Heart left ventricle (tissue), 16 donors: ENCODE data around the gene SF3B5. TPM values are rescaled to one million over a fixed set of nuclear protein-coding genes. Genes with fewer than 3 reads are reported as not detected.

Source experiments
- ATAC-seq, 4 donors: fragments of 200-7000 bp; cut with Tn5 transposase; one replicate each; pipeline ENCODE4 v1.9.1; 2020 to 2022; ENCODE audit warnings: moderate library complexity in 4 of 4, mild to moderate bottlenecking in 3 of 4, moderate number of reproducible peaks in 1 of 4
- DNase-seq, 5 donors: peaks; one replicate each; pipeline ENCODE4 v3.0.0-alpha.2; 2020
- H3K27ac ChIP-seq, 12 donors: fragments of 200-600 bp; sonication (generic) in 4 of 12; one replicate each; pipeline versions ENCODE4 v1.5.0 to v1.8.0; 2016 to 2022; ENCODE audit warnings: mild to moderate bottlenecking in 2 of 12
- H3K27me3 ChIP-seq, 9 donors: fragments of 200-600 bp; sonication (generic) in 2 of 9; one replicate each; pipeline versions ENCODE4 v1.5.1 to v1.8.0; 2016 to 2022; ENCODE audit warnings: mild to moderate bottlenecking in 3 of 9
- H3K36me3 ChIP-seq, 9 donors: fragments of 200-600 bp; sonication (generic) in 2 of 9; one replicate each; pipeline versions ENCODE4 v1.5.0 to v1.8.0; 2018 to 2022; ENCODE audit warnings: mild to moderate bottlenecking in 2 of 9
- H3K4me1 ChIP-seq, 12 donors: fragments of 200-600 bp; sonication (generic) in 4 of 12; one replicate each; pipeline versions ENCODE4 v1.5.0 to v1.8.0; 2016 to 2022; ENCODE audit warnings: mild to moderate bottlenecking in 3 of 12
- H3K4me3 ChIP-seq, 12 donors: fragments of 200-600 bp; sonication (generic) in 4 of 12; one replicate each; pipeline versions ENCODE4 v1.5.0 to v1.8.0; 2017 to 2022; ENCODE audit warnings: mild to moderate bottlenecking in 9 of 12, moderate library complexity in 4 of 12
- H3K9me3 ChIP-seq, 12 donors: fragments of 200-600 bp; sonication (generic) in 4 of 12; one replicate each; pipeline versions ENCODE4 v1.5.0 to v1.8.0; 2016 to 2022; ENCODE audit warnings: mild to moderate bottlenecking in 1 of 12
- POLR2A ChIP-seq, 2 donors: fragments of 450-650 bp; IDR thresholded peaks; one replicate each; pipeline ENCODE4 v1.6.1; 2017; ENCODE audit warnings: antibody characterized with exemption in 2 of 2, mild to moderate bottlenecking in 2 of 2, moderate library complexity in 2 of 2
- WGBS, 4 donors: extraction: QIAGEN DNeasy Blood & Tissue Kit in 2 of 4; methylation state at CpG; one replicate each; pipeline versions ENCODE4 v1.1.5 to v1.1.7; 2013 to 2018; 5-methylcytosine and 5-hydroxymethylcytosine counted together
- intact Hi-C, 10 donors: fragments of 100-400 bp; cut with DNase I; formaldehyde crosslinking; loops; one replicate each; pipeline versions ENCODE4 v1.11.1 to v1.14.2; 2022
- polyA plus RNA-seq, 2 donors: library from polyadenylated mRNA; stranded (reverse); fragments of 200-250 nt; gene quantifications; one replicate each; pipeline ENCODE4 v1.2.3, GENCODE V29; 2013
- total RNA-seq, 9 donors: library from RNA; depleted of rRNA in 2 of 9; stranded (reverse); fragments of >200 nt in 2 of 9; fragmentation: NEBNext Ultra II Directional in 3 of 9; extraction: Animal tissue kit (Norgen Biotek cat#: 25700) in 3 of 9; gene quantifications; one replicate each; pipeline versions ENCODE4 v1.1.0 to v1.2.4, GENCODE V29; 2016 to 2023
- TF ChIP-seq, protein P1 (sequence below), 12 donors: fragments of 200-600 bp; sonication (generic) in 4 of 12; IDR thresholded peaks; one replicate each; pipeline versions ENCODE4 v1.5.0 to v1.8.0; 2018 to 2022; ENCODE audit warnings: antibody characterized with exemption in 12 of 12, mild to moderate bottlenecking in 5 of 12
- donor health status: ischemic (EF 13 %, LVEDD 7.1; RV severe dilation, severe dysfunction).
- donor health status: healthy with polysubstance abuse.
- donor health status: DM: no; HTN: yes; CAD: no.
- donor health status: DM: no; HTN: no; CAD: no.
- donor health status: ischemic (EF 25% LVEDD 6.9; RV normal size, moderate dysfunction).
- donor health status: ischemic (EF 25% LVEDD 5.7; RV mildly dilated, moderate dysfunction).
- donor health status: healthy.
- donor health status: DM: yes; HTN: yes; CAD: no.
- donor health status: ischemic (EF 35%, LVEDD 5.7; RV mildly dilated, moderate dysfunction).
- donor health status: nonischemic (EF 11% LVEDD 7.7; RV severe dilation, severe dysfunction).
- donor health status: DM: yes; HTN: yes; CAD: no.
- donor health status: PGD.
- donor health status: ischemic (EF 29% LVEDD 5.4; RV normal size, mild dysfunction).
- donor health status: nonischemic (EF 23%, LVEDD 6.1; RV moderate dilation, normal function).

Gene SF3B5
- total and polyA plus RNA-seq, 11 donors, result 99.5 to 281 (median 130) TPM

DNA sequence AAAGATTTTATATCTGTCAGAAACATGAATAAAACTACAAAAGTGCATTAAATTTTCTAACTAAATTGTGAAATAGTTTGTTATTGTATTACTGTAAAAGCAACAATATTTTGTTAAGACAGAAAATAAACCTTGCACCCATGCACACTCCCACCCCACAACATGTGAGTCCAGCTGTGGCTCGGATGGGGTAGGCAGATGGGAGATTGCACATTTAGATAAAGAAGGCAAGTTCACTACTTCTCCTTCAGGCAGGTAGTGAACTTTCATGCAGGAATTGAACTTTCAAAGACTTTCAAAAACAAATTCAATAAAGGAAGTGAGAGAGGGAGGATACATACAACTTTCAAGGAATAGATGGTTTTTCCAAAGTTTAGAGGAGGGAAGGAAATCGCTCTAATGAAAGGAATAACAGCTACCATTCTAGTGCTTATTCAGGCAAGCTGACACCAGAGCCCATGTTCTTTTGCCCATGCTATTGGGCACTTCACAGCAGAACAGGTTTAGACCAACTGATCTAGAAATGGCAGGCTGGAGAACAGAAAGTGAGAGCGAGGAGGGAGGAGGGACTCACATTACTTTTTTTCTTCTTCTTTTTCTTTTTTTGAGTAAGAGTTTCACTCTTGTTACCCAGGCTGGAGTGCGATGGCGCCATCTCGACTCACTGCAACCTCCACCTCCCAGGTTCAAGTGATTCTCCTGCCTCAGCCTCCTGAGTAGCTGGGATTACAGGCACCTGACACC is 28.5 kb downstream of the SF3B5 start:
- DNase-seq (no peak), ATAC-seq (no peak)
- H3K27me3 ChIP-seq, result peaks cover 0 to 38% (median 3%) of the 10 kb centered on the region in 9 donors
- WGBS, 4 donors, result 72 to 77% (median 76%) methylated on average over 6 of the region's 6 CpGs
- no peak overlapping the region for H3K4me3 ChIP-seq
- peaks cover 0 to 23% (median 14%) of the 10 kb centered on the region in 12 donors for H3K4me1 ChIP-seq
- TF ChIP-seq POLR2A (IDR thresholded peaks at IDR 0.05), result no peak
- TF ChIP-seq, protein P1, sequence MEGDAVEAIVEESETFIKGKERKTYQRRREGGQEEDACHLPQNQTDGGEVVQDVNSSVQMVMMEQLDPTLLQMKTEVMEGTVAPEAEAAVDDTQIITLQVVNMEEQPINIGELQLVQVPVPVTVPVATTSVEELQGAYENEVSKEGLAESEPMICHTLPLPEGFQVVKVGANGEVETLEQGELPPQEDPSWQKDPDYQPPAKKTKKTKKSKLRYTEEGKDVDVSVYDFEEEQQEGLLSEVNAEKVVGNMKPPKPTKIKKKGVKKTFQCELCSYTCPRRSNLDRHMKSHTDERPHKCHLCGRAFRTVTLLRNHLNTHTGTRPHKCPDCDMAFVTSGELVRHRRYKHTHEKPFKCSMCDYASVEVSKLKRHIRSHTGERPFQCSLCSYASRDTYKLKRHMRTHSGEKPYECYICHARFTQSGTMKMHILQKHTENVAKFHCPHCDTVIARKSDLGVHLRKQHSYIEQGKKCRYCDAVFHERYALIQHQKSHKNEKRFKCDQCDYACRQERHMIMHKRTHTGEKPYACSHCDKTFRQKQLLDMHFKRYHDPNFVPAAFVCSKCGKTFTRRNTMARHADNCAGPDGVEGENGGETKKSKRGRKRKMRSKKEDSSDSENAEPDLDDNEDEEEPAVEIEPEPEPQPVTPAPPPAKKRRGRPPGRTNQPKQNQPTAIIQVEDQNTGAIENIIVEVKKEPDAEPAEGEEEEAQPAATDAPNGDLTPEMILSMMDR (IDR thresholded peaks at IDR 0.05), result no peak
- no peaks in the 10 kb centered on the region for H3K9me3 ChIP-seq
- H3K27ac ChIP-seq, result no peak overlapping the region
- H3K36me3 ChIP-seq, result no peaks in the 10 kb centered on the region
- intact Hi-C loops, result no loop called here

DNA sequence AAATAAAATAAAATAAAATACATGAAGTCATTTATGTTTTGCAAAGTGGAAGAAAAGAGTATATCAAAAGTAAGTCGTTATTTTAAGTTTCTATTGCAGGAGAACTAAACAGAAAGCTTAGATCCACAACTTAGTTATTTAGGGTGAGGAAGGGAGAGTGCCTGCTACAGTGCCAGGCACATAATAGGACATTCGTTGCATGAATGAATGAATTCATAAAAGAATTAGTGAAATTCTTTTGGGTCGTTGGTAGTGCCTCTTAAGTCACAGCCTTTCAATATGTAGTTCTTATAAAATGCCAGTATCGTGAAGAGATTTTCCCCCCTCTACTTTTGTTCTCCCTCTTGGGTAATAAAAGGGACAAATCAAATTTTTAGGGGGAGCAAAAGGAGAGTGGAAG is 29.1 kb downstream of the SF3B5 start:
- no peak overlapping the region for H3K4me3 ChIP-seq
- WGBS, 4 donors, result 63 to 75% (median 71%) methylated on average over 4 of the region's 4 CpGs
- TF ChIP-seq, protein P1 (IDR thresholded peaks at IDR 0.05), result no peak
- TF ChIP-seq POLR2A (IDR thresholded peaks at IDR 0.05), result no peak
- ATAC-seq (no peak), DNase-seq (no peak)
- peaks cover 0 to 23% (median 14%) of the 10 kb centered on the region in 12 donors for H3K4me1 ChIP-seq
- intact Hi-C loops, result no loop called here
- peaks cover 0 to 38% (median 3%) of the 10 kb centered on the region in 9 donors for H3K27me3 ChIP-seq
- H3K27ac ChIP-seq, result no peak overlapping the region
- no peaks in the 10 kb centered on the region for H3K9me3 ChIP-seq
- H3K36me3 ChIP-seq, result no peaks in the 10 kb centered on the region

DNA sequence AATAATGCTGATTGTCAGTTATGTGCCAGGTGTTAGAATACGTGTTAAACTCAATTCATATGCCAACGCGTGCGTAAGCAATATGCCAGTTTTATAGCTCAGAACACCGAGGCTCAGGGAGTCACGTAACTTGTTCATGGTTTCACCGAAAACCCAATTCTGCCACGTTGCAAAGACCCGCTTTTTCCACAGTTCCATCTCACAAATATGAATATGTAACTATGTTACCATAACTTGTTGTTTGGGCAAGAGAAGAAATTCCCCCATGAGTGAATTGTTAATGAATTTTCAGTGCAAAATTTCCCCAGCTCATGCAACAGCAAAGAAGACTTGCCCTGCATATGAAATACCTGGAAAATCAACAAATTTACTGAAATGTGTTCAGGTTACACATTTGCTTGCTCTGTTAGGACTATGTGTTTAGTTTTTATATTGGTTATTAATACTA is 30.1 kb downstream of the SF3B5 start:
- H3K4me1 ChIP-seq, result peaks cover 0 to 23% (median 14%) of the 10 kb centered on the region in 12 donors
- 53 to 71% (median 60%) methylated on average over 9 of the region's 9 CpGs for WGBS, 4 donors
- peak overlapping the region in 8 of 12 donors; percentile 60 to 81 (median 72) for H3K4me3 ChIP-seq
- DNase-seq, result no peak
- H3K27ac ChIP-seq, result no peak overlapping the region
- no peak for TF ChIP-seq POLR2A (IDR thresholded peaks at IDR 0.05)
- TF ChIP-seq, protein P1 (IDR thresholded peaks at IDR 0.05), result no peak
- intact Hi-C loops, result no loop called here
- no peaks in the 10 kb centered on the region for H3K9me3 ChIP-seq
- H3K36me3 ChIP-seq, result no peaks in the 10 kb centered on the region
- H3K27me3 ChIP-seq, result peaks cover 0 to 38% (median 3%) of the 10 kb centered on the region in 9 donors
- no peak for ATAC-seq

DNA sequence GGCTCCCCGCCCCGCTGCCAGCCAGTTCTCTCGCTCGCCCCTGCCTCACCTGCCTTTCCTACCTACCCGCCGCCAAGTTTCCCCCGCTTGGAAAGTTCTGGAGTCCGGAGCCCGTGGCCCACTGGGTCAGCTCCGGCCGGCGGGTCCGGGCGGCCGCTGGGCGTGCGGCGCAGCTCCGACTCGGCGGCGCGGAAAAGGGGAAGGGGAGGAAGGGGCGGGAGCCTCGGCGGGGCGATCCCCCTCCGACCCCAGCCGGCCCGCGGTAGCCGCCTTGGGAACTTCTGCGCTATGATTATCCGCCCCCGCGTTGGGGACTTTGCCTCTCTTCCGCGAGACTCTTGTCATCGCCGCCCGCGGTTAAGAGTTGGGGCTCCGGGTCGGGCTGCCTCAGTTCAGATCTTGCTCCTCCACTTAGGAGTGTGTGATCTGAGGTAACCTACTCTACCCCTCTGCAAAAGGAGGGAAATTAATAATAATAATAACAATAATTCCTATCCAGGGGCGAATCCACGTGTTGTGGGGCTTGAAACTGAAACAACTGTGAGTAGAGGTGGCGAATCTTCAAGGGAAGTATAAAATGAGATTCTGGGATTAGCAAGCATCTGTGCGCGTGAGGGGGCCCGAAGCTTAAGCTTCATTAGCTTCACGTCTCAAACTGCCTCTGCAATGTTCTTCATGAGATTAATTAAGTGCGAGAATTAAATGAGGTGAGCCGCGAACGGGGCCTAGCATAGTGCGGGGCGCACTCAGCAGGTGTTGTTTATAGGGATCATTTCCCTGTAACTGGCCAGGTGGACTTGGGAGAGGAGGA is 30.8 kb downstream of the SF3B5 start:
- H3K4me3 ChIP-seq, result peak overlapping the region; percentile 52 to 81 (median 70)
- H3K27me3 ChIP-seq, result peaks cover 0 to 38% (median 3%) of the 10 kb centered on the region in 9 donors
- H3K9me3 ChIP-seq, result no peaks in the 10 kb centered on the region
- DNase-seq (peak; percentile 19 to 74 (median 36)), ATAC-seq (peak in 2 of 4 donors; percentile 32 to 60)
- H3K4me1 ChIP-seq, result peaks cover 0 to 23% (median 14%) of the 10 kb centered on the region in 12 donors
- TF ChIP-seq, protein P1 (IDR thresholded peaks at IDR 0.05), result no peak
- TF ChIP-seq POLR2A (IDR thresholded peaks at IDR 0.05), result no peak
- 3 to 14% (median 7%) methylated on average over 22 to 57 of the region's 57 CpGs for WGBS, 4 donors
- intact Hi-C loops, result no loop called here
- H3K27ac ChIP-seq, result peak overlapping the region in 8 of 12 donors; percentile 3 to 89 (median 44)
- H3K36me3 ChIP-seq, result no peaks in the 10 kb centered on the region
